HepG2 (cell line): ENCODE results near the gene ADSS1. TPM values are rescaled to one million over a fixed set of nuclear protein-coding genes. Genes with fewer than 3 reads are reported as not detected.
A peak's percentile ranks its signal among the peaks of the same experiment; 100 is the strongest.

Experiments used
- ISL2 ChIP-seq: sonication (generic); formaldehyde crosslinking; IDR thresholded peaks from 2 replicates; pipeline ENCODE4 v1.5.0; 2020; ENCODE audit warnings: missing genetic modification reagents
- KAT2B ChIP-seq: fragments of 150-350 bp; IDR thresholded peaks from 2 replicates; pipeline ENCODE4 v1.6.1; 2014; ENCODE audit warnings: low read depth, low read length, borderline replicate concordance
- PBX2 ChIP-seq: IDR thresholded peaks from 2 replicates; pipeline ENCODE4 v1.6.1; 2016; ENCODE audit warnings: control low read depth
- PHF20 ChIP-seq: sonication (generic); formaldehyde crosslinking; IDR thresholded peaks from 2 replicates; pipeline ENCODE4 v1.5.0; 2020; ENCODE audit warnings: mild to moderate bottlenecking, missing genetic modification reagents
- PITX1 ChIP-seq: sonication (generic); formaldehyde crosslinking; IDR thresholded peaks from 2 replicates; pipeline ENCODE4 v1.5.1; 2020; ENCODE audit warnings: mild to moderate bottlenecking, missing genetic modification reagents
- PLRG1 ChIP-seq: fragments of 450-650 bp; conservative IDR thresholded peaks from 2 replicates; pipeline ENCODE4 v1.6.1; 2016
- RERE ChIP-seq: IDR thresholded peaks from 2 replicates; pipeline ENCODE4 v1.6.1; 2016; ENCODE audit warnings: low read depth, missing genetic modification reagents, missing compliant biosample characterization
- SMAD9 ChIP-seq: sonication (generic); formaldehyde crosslinking; IDR thresholded peaks from 2 replicates; pipeline ENCODE4 v1.5.1; 2020; ENCODE audit warnings: mild to moderate bottlenecking, missing genetic modification reagents
- SMARCC2 ChIP-seq: fragments of 450-650 bp; IDR thresholded peaks from 2 replicates; pipeline ENCODE4 v1.6.1; 2017; ENCODE audit warnings: antibody characterized with exemption, mild to moderate bottlenecking
- THAP9 ChIP-seq: sonication (generic); formaldehyde crosslinking; IDR thresholded peaks from 2 replicates; pipeline ENCODE4; 2020; ENCODE audit warnings: missing genetic modification reagents, mild to moderate bottlenecking, borderline replicate concordance
- ZFAT ChIP-seq: sonication (generic); formaldehyde crosslinking; conservative IDR thresholded peaks from 2 replicates; pipeline ENCODE4 v1.8.1; 2023; ENCODE audit warnings: missing genetic modification reagents, inconsistent platforms
- ZKSCAN1 ChIP-seq: fragments of 150-350 bp; IDR thresholded peaks from 2 replicates; pipeline ENCODE4 v1.6.1; 2014; ENCODE audit warnings: low read length
- ZMYM4 ChIP-seq: sonication (generic); formaldehyde crosslinking; IDR thresholded peaks from 2 replicates; pipeline ENCODE4 v1.8.1; 2023; ENCODE audit warnings: mild to moderate bottlenecking, missing genetic modification reagents
- ZNF333 ChIP-seq: sonication (generic); formaldehyde crosslinking; IDR thresholded peaks from 2 replicates; pipeline ENCODE4 v1.4.0; 2020; ENCODE audit warnings: mild to moderate bottlenecking, missing genetic modification reagents, borderline replicate concordance
- ZNF382 ChIP-seq: sonication (generic); formaldehyde crosslinking; IDR thresholded peaks from 2 replicates; pipeline ENCODE4 v1.5.0; 2020; ENCODE audit warnings: missing genetic modification reagents, mild to moderate bottlenecking, borderline replicate concordance
- ZNF468 ChIP-seq: sonication (generic); formaldehyde crosslinking; IDR thresholded peaks from 2 replicates; pipeline ENCODE4 v1.8.0; 2022; ENCODE audit warnings: mild to moderate bottlenecking, moderate library complexity, missing genetic modification reagents
- ZNF496 ChIP-seq: sonication (generic); formaldehyde crosslinking; IDR thresholded peaks from 2 replicates; pipeline ENCODE4 v1.8.1; 2023; ENCODE audit warnings: mild to moderate bottlenecking, moderate library complexity, missing genetic modification reagents; ENCODE audit not compliant: insufficient replicate concordance
- ZNF580 ChIP-seq: IDR thresholded peaks from 2 replicates; pipeline ENCODE4 v1.6.1; 2016; ENCODE audit warnings: low read depth, borderline replicate concordance
- ZSCAN9 ChIP-seq: IDR thresholded peaks from 2 replicates; pipeline ENCODE4 v1.6.1; 2016; ENCODE audit warnings: borderline replicate concordance
- polyA plus RNA-seq, 8 experiments: library from polyadenylated mRNA; depleted of rRNA in 3 of 8; stranded (reverse) in 7 of 8; unstranded in 1 of 8; fragments of >200 nt; fragmentation: Illumina TruSeq in 4 of 8; extraction: Trizol in 4 of 8; gene quantifications; 2 replicates each; pipeline versions ENCODE4 v1.2.1 to v1.2.3, GENCODE V29; 2011 to 2016; ENCODE audit warnings: low read depth in 4 of 8, missing spikeins in 1 of 8, mixed read lengths in 1 of 8; ENCODE audit not compliant: insufficient read depth in 1 of 8
- total RNA-seq, 5 experiments: library from RNA; depleted of rRNA; stranded (reverse); fragments of >200 nt; fragmentation: Illumina TruSeq; extraction: Trizol; gene quantifications; 2 replicates each; pipeline ENCODE4 v1.2.3, GENCODE V29; 2016; ENCODE audit warnings: low read depth in 1 of 5

The ADSS1 gene
- total and polyA plus RNA-seq, 2 of the 13 experiments (the other 11 are each of a cell fraction or from before 2014, with no cell fraction given): 1.0 to 36.7 TPM

- no peak for TF ChIP-seq ZNF382 (CRISPR knock-in tag)
- no peak for TF ChIP-seq RERE
- TF ChIP-seq SMAD9 (CRISPR knock-in tag): no peak
- TF ChIP-seq ZSCAN9 (CRISPR knock-in tag): no peak
- no peak for TF ChIP-seq ZNF333 (CRISPR knock-in tag)
- TF ChIP-seq PHF20 (CRISPR knock-in tag): no peak
- peak; percentile 74; the same call in 1 of the 2 replicates for TF ChIP-seq THAP9
- no peak for TF ChIP-seq ZNF468 (CRISPR knock-in tag)
- TF ChIP-seq ZKSCAN1: no peak
- TF ChIP-seq ISL2 (CRISPR knock-in tag): no peak; the same call in 1 of the 2 replicates
- TF ChIP-seq PITX1 (CRISPR knock-in tag): no peak
- no peak for TF ChIP-seq PBX2 (CRISPR knock-in tag)
- TF ChIP-seq ZMYM4: peak; percentile 56; the same call in 1 of the 2 replicates
- TF ChIP-seq PLRG1: no peak
- TF ChIP-seq SMARCC2: no peak
- TF ChIP-seq KAT2B: no peak
- TF ChIP-seq ZNF496 (CRISPR knock-in tag): no peak
- no peak; the same call in 1 of the 2 replicates for TF ChIP-seq ZNF580 (CRISPR knock-in tag)
- no peak for TF ChIP-seq ZFAT (CRISPR knock-in tag)
Measured at GRCh38 chr14:104723651-104724406, at the start of gene ADSS1 (continued).
